Transverse colon (tissue), 4 donors: ENCODE data around the gene MRGPRD. TPM values are rescaled to one million over a fixed set of nuclear protein-coding genes. Genes with fewer than 3 reads are reported as not detected.
"Not testable (repeated sequence)": the region's sequence is repeated elsewhere in the genome, so short reads cannot be mapped to it uniquely, and the experiment has no call there.

Experiments used
- DNase-seq: peaks from one replicate; pipeline ENCODE4 v3.0.0-alpha.2; 2019
- H3K27ac ChIP-seq, 4 donors: fragments of 200-600 bp; sonication (generic); 2 replicates each; pipeline ENCODE4 v1.5.1; 2016 to 2018; ENCODE audit warnings: inconsistent platforms in 4 of 4
- H3K27me3 ChIP-seq: fragments of 200-600 bp; sonication (generic); 2 replicates; pipeline ENCODE4 v1.5.1; 2017; ENCODE audit warnings: inconsistent platforms
- H3K36me3 ChIP-seq, 4 donors: fragments of 200-600 bp; sonication (generic); 2 replicates each; pipeline ENCODE4 v1.5.1; 2017 to 2019; ENCODE audit warnings: inconsistent platforms in 4 of 4
- H3K4me1 ChIP-seq, 4 donors: fragments of 200-600 bp; sonication (generic); 2 replicates each; pipeline ENCODE4 v1.5.1; 2017 to 2020; ENCODE audit warnings: inconsistent platforms in 4 of 4
- H3K4me3 ChIP-seq, 4 donors: fragments of 200-600 bp; sonication (generic); 1 replicate in 1 of 4; 2 replicates in 3 of 4; pipeline versions ENCODE4 v1.5.1 to v1.6.1; 2017 to 2019; ENCODE audit warnings: inconsistent platforms in 4 of 4
- H3K9me3 ChIP-seq, 2 donors: fragments of 200-600 bp; sonication (generic); 2 replicates each; pipeline ENCODE4 v1.5.1; 2017 to 2019; ENCODE audit warnings: inconsistent platforms in 2 of 2
- CTCF ChIP-seq, 5 experiments: fragments of 200-600 bp in 3 of 5; fragments of 450-650 bp in 2 of 5; sonication (generic) in 3 of 5; IDR thresholded peaks; 1 replicate in 2 of 5; 2 replicates in 3 of 5; pipeline ENCODE4 v1.5.1; 2016 to 2017; ENCODE audit warnings: antibody characterized with exemption in 5 of 5, inconsistent platforms in 3 of 5, mild to moderate bottlenecking in 2 of 5, moderate library complexity in 1 of 5
- EP300 ChIP-seq: sonication (generic); formaldehyde crosslinking; IDR thresholded peaks from one replicate; pipeline ENCODE4 v1.6.1; 2017; ENCODE audit warnings: antibody characterized with exemption, low read depth
- POLR2A ChIP-seq: fragments of 450-650 bp; IDR thresholded peaks from one replicate; pipeline ENCODE4 v1.6.1; 2016; ENCODE audit warnings: antibody characterized with exemption, mild to moderate bottlenecking, moderate library complexity
- POLR2AphosphoS5 ChIP-seq, 3 donors: sonication (generic); formaldehyde crosslinking; IDR thresholded peaks; one replicate each; pipeline ENCODE4 v1.6.1; 2016; ENCODE audit warnings: antibody characterized with exemption in 3 of 3
- WGBS, 2 donors: methylation state at CpG; one replicate each; pipeline ENCODE4 v1.1.5; 2018; ENCODE audit warnings: low coverage in 1 of 2; 5-methylcytosine and 5-hydroxymethylcytosine counted together
- in situ Hi-C, 4 donors: fragments of 200-750 bp; cut with MboI; loops; one replicate each; pipeline versions ENCODE4 v1.15.0 to v1.15.1; 2017; ENCODE audit warnings: low sequenced_read_pairs in 3 of 4, low pct_ligation_motif_present in 1 of 4, low pct_unique_long_range_greater_than_20kb in 1 of 4
- intact Hi-C: fragments of 100-400 bp; cut with DNase I; formaldehyde crosslinking; loops from one replicate; pipeline ENCODE4 v1.15.1; 2023; ENCODE audit warnings: low total_unique reads
- total RNA-seq, 4 donors: library from RNA; depleted of rRNA; stranded (reverse); fragments of >200 nt; gene quantifications; one replicate each; pipeline ENCODE4 v1.1.0, GENCODE V29; 2016

Gene MRGPRD
- total RNA-seq, 4 donors from 2014 or later, result not detected

GRCh38 chr11:68977781-68978625, 2.8 kb downstream of the MRGPRD start:
- 62 to 68% methylated on average over 3 to 14 of the region's 14 CpGs for WGBS, 2 donors
- Histone ChIP-seq H3K9me3 (no peaks in the 10 kb centered on the region), H3K4me1 (no peaks in the 10 kb centered on the region), H3K27ac (no peak overlapping the region), H3K36me3 (no peaks in the 10 kb centered on the region), H3K4me3 (no peak overlapping the region), H3K27me3 (peaks cover 6% of the 10 kb centered on the region)
- DNase-seq, result peak; percentile 1
- TF ChIP-seq POLR2AphosphoS5 (IDR thresholded peaks at IDR 0.05) (no peak), POLR2A (no peak), EP300 (no peak), CTCF (IDR thresholded peaks at IDR 0.05) (no peak)
- in situ Hi-C loops (no loop called here), intact Hi-C loops (no loop called here)

DNA sequence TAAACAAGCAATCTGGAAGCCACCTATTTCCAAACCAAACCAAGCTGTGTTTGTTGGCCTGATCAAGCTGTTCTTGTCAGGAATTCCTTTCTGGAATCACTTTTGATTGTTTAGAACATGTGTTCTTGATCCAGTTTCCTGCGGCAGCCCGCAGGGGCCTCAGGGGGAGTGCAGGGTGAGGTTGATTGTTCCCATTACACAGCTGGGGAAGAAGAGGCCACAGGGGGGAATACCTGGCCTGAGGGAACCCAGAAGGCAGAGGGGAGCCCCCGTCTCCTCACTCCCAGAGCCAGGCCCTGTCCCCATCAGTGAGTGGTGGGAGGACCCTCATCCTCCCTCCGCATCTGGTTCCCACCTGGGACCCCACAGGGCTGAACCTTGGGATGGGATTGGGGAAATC, 4.2 kb downstream of the MRGPRD start:
- peak; percentile 1 for DNase-seq
- WGBS, 2 donors, result 87% methylated on average over 4 of the region's 4 CpGs; no CpG with 5 or more reads in 1 of the 2 donors
- Histone ChIP-seq H3K27me3 (peaks cover 5% of the 10 kb centered on the region), H3K9me3 (no peaks in the 10 kb centered on the region), H3K36me3 (no peaks in the 10 kb centered on the region), H3K4me1 (no peaks in the 10 kb centered on the region), H3K4me3 (no peak overlapping the region), H3K27ac (no peak overlapping the region)
- in situ Hi-C loops, result no loop called here
- TF ChIP-seq POLR2A, result no peak
- no peak for TF ChIP-seq EP300
- TF ChIP-seq CTCF (IDR thresholded peaks at IDR 0.05), result no peak
- TF ChIP-seq POLR2AphosphoS5 (IDR thresholded peaks at IDR 0.05), result no peak
- intact Hi-C loops, result no loop called here

DNA sequence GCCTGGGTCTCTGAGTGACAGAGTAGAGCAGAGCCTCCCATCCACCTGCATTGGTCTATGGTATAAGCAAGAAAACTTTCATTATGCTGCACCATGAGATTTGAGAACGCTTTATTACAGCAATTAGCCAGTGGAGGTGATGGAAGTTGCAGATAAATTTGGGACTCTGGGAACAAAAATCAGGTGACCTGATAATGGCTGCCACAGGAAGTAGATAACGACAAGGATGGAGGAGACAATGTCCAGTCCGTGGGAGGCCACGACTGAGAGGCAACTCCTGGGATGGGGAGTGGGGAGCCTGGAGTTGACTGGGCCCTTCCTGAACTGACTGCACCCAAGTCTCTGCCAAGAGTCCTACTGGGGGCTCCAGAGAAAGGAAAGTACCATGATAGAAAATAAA, 4.7 kb downstream of the MRGPRD start:
- H3K4me3 ChIP-seq, result no peak overlapping the region
- 52 to 68% methylated on average over 3 to 4 of the region's 4 CpGs for WGBS, 2 donors
- no peaks in the 10 kb centered on the region for H3K36me3 ChIP-seq
- peak; percentile 0 for DNase-seq
- in situ Hi-C loops, result no loop called here
- TF ChIP-seq EP300 (no peak), POLR2AphosphoS5 (IDR thresholded peaks at IDR 0.05) (no peak), POLR2A (no peak), CTCF (IDR thresholded peaks at IDR 0.05) (no peak)
- H3K27ac ChIP-seq, result no peak overlapping the region
- intact Hi-C loops, result no loop called here
- no peaks in the 10 kb centered on the region for H3K9me3 ChIP-seq
- peaks cover 9% of the 10 kb centered on the region for H3K27me3 ChIP-seq
- no peaks in the 10 kb centered on the region for H3K4me1 ChIP-seq

GRCh38 chr11:68974421-68975194, 6.2 kb downstream of the MRGPRD start:
- no peak overlapping the region for H3K27ac ChIP-seq
- H3K36me3 ChIP-seq, result no peaks in the 10 kb centered on the region
- DNase-seq, result peak; percentile 6
- WGBS, 2 donors, result 93% methylated on average over 16 of the region's 23 CpGs; no CpG with 5 or more reads in 1 of the 2 donors
- H3K4me3 ChIP-seq, result no peak overlapping the region
- intact Hi-C loops, result no loop called here
- H3K9me3 ChIP-seq, result no peaks in the 10 kb centered on the region
- TF ChIP-seq POLR2AphosphoS5 (IDR thresholded peaks at IDR 0.05) (no peak), EP300 (no peak), POLR2A (no peak), CTCF (IDR thresholded peaks at IDR 0.05) (no peak)
- in situ Hi-C loops, result no loop called here
- H3K4me1 ChIP-seq, result no peaks in the 10 kb centered on the region
- H3K27me3 ChIP-seq, result peaks cover 10% of the 10 kb centered on the region

DNA sequence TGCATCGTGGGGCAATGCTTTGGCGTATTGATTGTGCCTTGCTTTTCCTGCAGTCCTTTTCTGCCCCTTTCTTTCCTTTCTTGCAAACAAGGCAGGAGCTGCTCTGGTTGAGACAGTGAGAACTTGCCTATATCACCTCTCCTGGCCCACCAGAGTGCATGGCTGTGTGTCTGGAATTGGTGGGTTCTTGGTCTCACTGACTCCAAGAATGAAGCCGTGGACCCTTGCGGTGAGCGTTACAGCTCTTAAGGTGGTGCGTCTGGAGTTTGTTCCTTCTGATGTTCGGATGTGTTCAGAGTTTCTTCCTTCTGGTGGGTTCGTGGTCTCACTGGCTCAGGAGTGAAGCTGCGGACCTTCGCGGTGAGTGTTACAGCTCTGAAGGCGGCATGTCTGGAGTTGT, 7.1 kb downstream of the MRGPRD start:
- in situ Hi-C loops, H3K4me3 ChIP-seq, H3K27ac ChIP-seq, H3K36me3 ChIP-seq, intact Hi-C loops, H3K4me1 ChIP-seq, H3K9me3 ChIP-seq: not testable (repeated sequence)
- H3K27me3 ChIP-seq, result peaks cover 10% of the 10 kb centered on the region
- WGBS, 2 donors, result 92 to 94% methylated on average over 5 to 12 of the region's 12 CpGs
- DNase-seq, result peak; percentile 2
